ENCODE data around the gene CD247. TPM values are rescaled to one million over a fixed set of nuclear protein-coding genes. Genes with fewer than 3 reads are reported as not detected.
A peak's percentile ranks its signal among the peaks of the same experiment; 100 is the strongest.

The CD247 gene
- total and polyA plus RNA-seq, 2 of the 13 experiments (the other 11 are each of a cell fraction or from before 2014, with no cell fraction given): 0.20 TPM; not detected in 1

DNA sequence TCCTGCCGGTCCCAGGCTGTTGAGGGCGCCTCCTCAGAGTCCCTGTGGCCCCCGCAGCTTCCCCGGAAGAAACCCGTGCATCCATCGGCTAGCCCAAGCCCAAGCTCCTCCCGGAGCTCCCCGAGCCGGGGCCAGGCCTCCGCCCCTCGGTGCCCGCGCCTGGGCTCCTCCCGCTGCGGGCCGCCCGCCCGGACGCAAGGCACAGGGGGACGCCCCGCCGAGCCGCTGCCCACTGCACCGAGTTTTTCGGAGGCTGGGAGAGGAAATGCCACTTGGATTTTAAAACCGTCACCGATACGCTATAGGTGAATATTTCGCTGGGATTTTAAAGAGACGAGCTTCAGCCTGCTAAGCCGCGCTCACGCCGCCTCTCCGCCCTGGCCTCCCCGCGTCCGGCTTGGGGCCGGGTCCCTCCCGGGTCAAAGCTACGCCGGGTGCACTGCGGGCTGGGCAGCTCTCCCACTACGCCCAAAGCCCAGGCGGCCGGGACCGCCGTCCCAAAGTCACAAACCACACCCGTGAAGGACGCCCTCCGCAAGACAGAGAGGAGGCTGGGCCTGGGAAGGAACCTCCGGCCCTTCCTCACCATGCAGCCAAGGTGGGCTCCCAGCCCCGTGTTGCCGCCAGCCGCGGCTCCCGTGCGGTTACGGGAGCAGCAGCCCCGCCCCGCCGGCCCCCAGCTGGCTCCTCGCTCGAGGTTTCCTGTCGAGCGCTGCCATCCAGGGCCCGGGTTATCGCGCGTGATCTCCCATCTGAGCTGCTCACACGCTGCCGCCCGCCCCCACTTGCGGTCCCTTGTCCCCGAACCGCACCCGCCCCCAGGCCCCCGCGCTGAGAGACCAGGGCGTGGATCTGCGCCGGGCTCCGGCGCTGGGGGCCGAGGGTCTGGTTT lies 63.2 kb downstream of the CD247 start (continued):
- TF ChIP-seq, protein P1, sequence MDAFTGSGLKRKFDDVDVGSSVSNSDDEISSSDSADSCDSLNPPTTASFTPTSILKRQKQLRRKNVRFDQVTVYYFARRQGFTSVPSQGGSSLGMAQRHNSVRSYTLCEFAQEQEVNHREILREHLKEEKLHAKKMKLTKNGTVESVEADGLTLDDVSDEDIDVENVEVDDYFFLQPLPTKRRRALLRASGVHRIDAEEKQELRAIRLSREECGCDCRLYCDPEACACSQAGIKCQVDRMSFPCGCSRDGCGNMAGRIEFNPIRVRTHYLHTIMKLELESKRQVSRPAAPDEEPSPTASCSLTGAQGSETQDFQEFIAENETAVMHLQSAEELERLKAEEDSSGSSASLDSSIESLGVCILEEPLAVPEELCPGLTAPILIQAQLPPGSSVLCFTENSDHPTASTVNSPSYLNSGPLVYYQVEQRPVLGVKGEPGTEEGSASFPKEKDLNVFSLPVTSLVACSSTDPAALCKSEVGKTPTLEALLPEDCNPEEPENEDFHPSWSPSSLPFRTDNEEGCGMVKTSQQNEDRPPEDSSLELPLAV (CRISPR knock-in tag; conservative IDR thresholded peaks at IDR 0.05; ENCODE audit: low read depth): no peak
- TF ChIP-seq ZNF24 (IDR thresholded peaks at IDR 0.05) (no peak), ZNF788 (CRISPR knock-in tag; IDR thresholded peaks at IDR 0.05; ENCODE audit: borderline replicate concordance) (0 out of 2 replicates have a peak, but pooled peaks have one; percentile 53), SIX4 (CRISPR knock-in tag; IDR thresholded peaks at IDR 0.05) (no peak), KLF12 (CRISPR knock-in tag; IDR thresholded peaks at IDR 0.05; ENCODE audit: borderline replicate concordance) (no peak), ZNF577 (CRISPR knock-in tag; IDR thresholded peaks at IDR 0.05; ENCODE audit: borderline replicate concordance, low read depth) (no peak), DMAP1 (CRISPR knock-in tag; IDR thresholded peaks at IDR 0.05) (no peak), RBAK (CRISPR knock-in tag; IDR thresholded peaks at IDR 0.05) (no peak)
- TF ChIP-seq, protein P2, sequence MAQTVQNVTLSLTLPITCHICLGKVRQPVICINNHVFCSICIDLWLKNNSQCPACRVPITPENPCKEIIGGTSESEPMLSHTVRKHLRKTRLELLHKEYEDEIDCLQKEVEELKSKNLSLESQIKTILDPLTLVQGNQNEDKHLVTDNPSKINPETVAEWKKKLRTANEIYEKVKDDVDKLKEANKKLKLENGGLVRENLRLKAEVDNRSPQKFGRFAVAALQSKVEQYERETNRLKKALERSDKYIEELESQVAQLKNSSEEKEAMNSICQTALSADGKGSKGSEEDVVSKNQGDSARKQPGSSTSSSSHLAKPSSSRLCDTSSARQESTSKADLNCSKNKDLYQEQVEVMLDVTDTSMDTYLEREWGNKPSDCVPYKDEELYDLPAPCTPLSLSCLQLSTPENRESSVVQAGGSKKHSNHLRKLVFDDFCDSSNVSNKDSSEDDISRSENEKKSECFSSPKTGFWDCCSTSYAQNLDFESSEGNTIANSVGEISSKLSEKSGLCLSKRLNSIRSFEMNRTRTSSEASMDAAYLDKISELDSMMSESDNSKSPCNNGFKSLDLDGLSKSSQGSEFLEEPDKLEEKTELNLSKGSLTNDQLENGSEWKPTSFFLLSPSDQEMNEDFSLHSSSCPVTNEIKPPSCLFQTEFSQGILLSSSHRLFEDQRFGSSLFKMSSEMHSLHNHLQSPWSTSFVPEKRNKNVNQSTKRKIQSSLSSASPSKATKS (CRISPR knock-in tag; IDR thresholded peaks at IDR 0.05): no peak
